Stimulated activated CD4-positive, alpha-beta T cell treated with anti-CD3 and anti-CD28 coated beads, Interleukin-15, amount 100 ng/mL, for 24 hours (primary cell): ENCODE measurements around the gene INHBE.
"Not testable (repeated sequence)": the region's sequence is repeated elsewhere in the genome, so short reads cannot be mapped to it uniquely, and the experiment has no call there.

Source experiments
- DNase-seq: peaks from one replicate; pipeline ENCODE4 v3.0.0-alpha.2; 2020

The INHBE gene

GRCh38 chr12:57476993-57477709 lies 22.0 kb downstream of the INHBE start:
- DNase-seq, result no peak

DNA sequence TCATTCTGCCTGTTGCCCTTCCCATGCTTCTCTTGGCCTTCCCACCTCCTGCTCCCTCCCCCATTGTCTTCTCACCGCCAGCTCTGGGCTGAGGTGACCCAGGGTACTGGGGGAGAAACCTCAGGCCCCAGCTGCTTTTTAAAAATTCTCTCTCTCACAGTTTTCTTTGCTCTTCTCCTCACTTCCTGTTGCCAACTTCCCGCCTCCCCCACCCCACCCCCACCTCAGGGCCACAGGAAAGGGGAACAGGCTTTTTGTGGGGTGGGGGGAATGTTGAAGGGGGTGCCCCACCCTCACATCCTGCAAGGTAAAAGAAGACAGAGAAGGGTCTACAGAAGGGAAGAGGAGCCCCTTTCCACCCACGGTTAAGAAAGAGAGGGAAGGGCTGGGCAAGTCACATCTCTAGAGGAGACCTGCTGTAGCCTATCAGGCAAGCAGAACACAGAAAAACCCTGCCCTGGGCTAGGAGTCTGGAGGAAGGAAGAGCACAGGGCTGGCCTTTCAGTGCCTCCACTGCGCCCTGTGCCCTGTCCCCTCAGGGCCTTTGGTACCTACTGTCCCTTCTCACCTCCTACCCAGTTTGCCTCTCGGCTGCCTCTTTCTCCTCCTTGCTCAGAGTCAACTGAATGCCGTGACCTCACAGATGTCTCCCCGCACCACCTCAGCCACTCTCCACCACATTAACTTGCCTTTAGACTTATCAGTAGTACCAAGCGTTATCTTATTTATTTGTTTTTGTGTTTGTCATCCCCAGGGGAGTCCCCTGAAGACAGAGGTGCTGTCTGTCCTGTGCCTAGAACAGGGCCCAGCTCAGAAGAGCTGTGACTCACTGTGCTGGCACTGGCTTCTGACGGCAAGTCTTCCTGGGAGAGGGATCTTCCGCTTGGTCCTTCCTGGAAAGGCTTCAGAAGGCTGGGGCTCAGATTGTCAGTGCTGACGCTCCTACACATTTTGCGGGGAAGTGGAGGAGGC lies 22.9 kb downstream of the INHBE start:
- DNase-seq, result peak; percentile 60

GRCh38 chr12:57479043-57479375 lies 23.9 kb downstream of the INHBE start:
- no peak for DNase-seq

GRCh38 chr12:57479376-57480115 lies 24.4 kb downstream of the INHBE start, which contains the start of gene ARHGAP9:
Gene ARHGAP9, minus strand, starts transcription at chr12:57479866. Its CDS starts 460 bp downstream, at chr12:57479406.
- peak; percentile 64 for DNase-seq

DNA sequence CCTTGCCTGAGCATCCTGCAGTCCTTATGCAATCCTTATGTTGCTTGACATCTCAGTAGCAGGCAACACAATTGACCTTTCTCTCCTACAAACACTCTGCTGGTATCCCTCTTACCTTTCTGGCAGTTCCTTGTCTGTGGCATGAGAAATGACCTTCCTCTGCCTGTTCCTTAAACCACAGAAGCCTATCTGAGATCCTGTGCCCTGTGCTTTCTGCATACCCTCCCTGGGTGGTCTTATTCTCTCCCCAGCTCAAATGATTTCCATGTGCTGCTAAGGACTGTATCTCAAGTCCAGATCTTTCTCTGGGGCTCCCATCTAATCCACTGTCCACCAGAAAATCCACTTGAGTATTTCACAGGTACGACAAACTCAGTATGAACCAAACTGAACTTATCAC lies 26.6 kb downstream of the INHBE start:
- DNase-seq, result no peak

DNA sequence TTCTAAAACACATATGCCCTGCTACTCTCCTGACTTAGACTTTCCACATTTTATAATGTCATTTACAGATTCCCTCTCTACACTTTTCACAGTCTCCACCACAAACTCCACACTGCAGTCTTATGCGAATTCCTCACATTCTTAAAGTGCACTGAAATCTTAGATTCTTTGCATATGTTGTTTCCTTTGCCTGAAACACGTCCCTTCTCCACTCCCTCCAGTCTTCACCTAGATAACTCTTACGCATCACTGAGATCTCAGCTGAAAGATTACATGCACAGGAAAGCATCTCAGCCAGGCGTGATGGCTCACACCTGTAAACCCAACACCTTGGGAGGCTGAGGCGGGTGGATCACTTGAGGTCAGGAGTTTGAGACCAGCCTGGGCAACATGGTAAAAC lies 28.4 kb downstream of the INHBE start:
- no peak for DNase-seq

DNA sequence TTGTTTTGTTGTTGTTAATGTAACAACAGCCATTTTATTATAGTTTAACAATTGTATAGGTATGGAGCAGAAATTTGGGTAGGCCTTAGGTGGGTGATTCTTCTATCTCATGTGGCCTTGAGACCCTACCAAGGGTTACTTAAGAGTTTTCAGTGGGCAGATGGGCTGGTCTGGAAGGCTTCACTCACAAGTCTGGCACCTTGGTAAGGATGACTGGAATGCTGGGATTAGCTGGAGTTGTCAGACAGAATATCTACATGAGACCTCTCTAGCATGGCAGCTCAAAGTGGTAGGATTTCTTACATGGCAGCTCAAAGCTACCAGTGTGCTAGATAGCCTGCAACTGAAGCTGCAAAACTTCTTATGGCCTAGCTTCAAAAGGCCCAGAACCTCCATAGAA lies 30.6 kb downstream of the INHBE start:
- no peak for DNase-seq

GRCh38 chr12:57487055-57487596 lies 32.0 kb downstream of the INHBE start:
- DNase-seq, result no peak

- peak; percentile 95 for DNase-seq
Observed at GRCh38 chr12:57487597-57488401, 32.7 kb downstream of the INHBE start, which contains the start of gene MARS1. Gene MARS1, plus strand, starts transcription at chr12:57488068. Its CDS starts 23 bp downstream, at chr12:57488091.

GRCh38 chr12:57488402-57489156 lies 33.5 kb downstream of the INHBE start:
- DNase-seq, result no peak

DNA sequence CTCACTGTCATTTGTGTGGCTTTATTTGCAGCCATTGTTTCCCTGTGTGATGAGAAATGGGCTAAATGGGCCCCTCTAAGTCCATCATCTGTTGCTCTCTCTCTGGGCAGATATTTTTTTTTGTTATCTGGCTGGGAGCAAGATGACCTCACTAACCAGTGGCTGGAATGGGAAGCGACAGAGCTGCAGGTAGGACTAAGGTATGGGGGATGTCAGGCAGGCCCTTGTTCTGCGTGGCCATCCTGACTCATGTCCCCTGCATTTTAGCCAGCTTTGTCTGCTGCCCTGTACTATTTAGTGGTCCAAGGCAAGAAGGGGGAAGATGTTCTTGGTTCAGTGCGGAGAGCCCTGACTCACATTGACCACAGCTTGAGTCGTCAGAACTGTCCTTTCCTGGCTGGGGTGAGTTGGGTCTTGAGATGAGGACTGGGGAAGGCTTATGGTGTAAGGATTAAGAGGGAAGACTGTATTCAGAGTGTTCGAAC lies 34.1 kb downstream of the INHBE start:
- DNase-seq, result no peak

DNA sequence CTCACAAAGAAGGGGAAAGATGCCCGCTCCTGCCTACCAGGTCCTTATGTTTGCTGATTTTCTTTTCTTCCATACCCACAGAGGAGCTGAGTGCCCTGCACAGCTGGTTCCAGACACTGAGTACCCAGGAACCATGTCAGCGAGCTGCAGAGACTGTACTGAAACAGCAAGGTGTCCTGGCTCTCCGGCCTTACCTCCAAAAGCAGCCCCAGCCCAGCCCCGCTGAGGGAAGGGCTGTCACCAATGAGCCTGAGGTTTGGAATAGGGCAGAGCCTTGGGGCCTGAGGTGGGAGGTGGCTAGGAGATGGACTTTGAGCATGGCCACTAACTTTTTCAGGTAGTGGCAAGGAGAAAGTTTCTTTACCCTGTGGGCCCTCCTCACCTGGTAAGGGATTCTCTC lies 35.0 kb downstream of the INHBE start:
- DNase-seq, result no peak

GRCh38 chr12:57491393-57492280 lies 36.5 kb downstream of the INHBE start:
- DNase-seq, result no peak

DNA sequence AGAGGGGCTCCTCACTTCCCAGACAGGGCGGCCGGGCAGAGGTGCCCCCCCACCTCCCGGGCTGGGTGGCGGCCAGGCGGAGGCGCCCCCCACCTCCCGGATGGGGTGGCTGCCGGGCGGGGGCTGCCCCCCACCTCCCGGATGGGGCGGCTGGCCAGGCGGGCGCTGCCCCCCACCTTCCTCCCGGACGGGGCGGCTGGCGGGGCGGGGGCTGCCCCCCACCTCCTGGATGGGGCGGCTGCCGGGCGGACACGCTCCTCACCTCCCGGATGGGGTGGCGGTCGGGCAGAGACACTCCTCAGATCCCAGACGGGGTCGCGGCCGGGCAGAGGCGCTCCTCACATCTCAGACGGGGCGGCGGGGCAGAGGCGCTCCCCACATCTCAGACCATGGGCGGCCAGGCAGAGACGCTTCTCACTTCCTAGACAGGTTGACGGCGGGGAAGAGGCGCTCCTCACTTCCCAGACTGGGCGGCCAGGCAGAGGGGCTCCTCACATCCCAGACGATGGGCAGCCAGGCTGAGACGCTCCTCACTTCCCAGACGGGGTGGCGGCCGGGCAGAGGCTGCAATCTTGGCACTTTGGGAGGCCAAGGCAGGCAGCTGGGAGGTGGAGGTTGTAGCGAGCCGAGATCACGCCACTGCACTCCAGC lies 40.1 kb downstream of the INHBE start:
- not testable (repeated sequence) for DNase-seq

DNA sequence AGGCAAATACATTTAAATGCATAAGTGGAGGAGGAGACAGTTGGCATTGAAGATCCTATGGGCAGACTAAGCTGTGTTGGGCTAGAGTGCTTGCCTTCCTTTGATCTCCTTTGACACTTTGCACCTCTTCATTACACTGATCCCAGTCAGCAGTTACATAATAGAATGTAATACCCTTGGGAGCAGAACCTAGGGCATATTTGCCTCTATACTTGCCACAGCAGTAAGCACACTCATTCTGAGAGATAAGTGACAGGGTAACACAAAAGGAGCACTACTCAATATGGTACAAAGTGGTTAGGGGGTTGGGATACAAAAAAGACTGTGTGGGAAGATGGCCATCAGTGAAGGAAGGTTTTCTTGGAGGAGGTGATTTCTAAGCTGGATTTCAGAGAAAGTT lies 41.7 kb downstream of the INHBE start:
- no peak for DNase-seq

DNA sequence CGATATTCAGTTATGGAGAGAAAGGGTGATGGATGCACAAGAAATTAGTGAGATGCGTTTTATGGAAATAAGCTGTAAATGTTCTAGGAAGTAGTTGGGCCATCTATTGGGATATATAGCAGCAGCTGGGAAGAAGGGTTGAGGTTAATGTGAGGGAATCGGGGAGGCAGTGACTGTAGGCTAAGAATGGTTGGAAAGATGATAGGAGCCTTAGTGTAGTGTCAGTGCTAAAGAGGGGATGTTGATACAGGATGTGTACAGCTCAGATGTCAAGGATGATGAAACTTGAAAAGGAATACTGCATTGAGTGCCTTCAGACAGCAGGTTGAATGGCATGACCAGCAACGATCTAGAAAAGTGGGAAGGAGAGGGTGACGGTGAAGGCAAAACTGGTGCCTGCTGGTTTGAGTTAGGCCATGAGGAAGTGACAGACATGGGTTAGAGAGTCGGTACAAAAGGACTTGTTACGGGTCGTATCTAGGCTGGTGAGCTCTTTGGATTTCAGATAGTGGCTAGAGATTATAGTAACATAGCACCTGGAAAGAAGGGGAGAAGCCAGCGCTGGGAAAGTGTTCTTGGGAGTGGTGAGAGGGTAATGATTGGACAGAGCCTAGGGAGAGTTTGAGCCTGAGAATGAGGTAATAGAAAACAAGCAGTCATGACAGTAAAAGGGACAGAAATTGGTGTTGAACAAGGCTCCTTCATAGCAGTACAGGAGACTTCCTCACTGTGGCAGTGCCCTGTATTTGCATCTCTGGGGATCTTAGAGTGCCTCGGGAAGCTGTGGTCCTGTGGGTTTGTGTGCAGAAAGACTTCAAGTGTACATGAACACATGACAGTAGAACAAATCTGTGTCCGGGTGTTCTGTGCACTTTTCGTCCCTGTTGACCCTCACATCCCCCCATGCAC lies 42.4 kb downstream of the INHBE start:
- DNase-seq, result no peak

DNA sequence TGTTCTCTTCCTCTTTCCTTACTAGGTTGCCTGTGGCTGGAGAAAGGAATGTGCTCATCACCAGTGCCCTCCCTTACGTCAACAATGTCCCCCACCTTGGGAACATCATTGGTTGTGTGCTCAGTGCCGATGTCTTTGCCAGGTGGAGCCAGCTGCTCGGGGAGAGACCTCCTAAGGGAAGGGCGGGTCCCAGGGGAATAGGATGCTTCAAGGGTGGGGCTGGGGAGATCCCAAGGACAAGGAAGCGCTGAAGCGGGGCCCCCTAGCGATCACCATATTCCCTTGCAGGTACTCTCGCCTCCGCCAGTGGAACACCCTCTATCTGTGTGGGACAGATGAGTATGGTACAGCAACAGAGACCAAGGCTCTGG lies 43.0 kb downstream of the INHBE start:
- no peak for DNase-seq

DNA sequence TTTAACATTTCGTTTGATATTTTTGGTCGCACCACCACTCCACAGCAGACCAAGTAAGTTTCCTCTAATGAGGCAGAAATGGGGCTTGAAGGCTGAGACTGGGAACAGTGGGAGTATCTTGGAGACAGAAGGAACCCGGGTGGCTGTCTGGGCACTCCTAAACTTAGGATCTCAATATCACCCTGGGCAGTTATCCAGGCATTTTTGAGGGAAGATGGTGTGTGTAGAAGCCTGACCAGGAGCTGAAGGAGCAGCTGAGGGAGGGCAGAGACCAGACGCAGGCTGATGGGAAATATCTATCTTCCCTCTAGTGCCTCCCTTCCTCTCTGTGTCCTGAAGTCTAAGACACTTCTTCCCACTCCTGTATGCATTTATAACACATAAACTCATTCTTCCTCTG lies 43.5 kb downstream of the INHBE start:
- DNase-seq, result no peak
